CD4-positive, alpha-beta T cell treated with Interleukin-15 for 4 hours (primary cell): Measurements from ENCODE around the gene DPEP3.
"Not testable (repeated sequence)": the region's sequence is repeated elsewhere in the genome, so short reads cannot be mapped to it uniquely, and the experiment has no call there.

Experiments used
- DNase-seq: peaks from one replicate; pipeline ENCODE4 v3.0.0-alpha.2; 2020; ENCODE audit warnings: low spot score

The DPEP3 gene

DNA sequence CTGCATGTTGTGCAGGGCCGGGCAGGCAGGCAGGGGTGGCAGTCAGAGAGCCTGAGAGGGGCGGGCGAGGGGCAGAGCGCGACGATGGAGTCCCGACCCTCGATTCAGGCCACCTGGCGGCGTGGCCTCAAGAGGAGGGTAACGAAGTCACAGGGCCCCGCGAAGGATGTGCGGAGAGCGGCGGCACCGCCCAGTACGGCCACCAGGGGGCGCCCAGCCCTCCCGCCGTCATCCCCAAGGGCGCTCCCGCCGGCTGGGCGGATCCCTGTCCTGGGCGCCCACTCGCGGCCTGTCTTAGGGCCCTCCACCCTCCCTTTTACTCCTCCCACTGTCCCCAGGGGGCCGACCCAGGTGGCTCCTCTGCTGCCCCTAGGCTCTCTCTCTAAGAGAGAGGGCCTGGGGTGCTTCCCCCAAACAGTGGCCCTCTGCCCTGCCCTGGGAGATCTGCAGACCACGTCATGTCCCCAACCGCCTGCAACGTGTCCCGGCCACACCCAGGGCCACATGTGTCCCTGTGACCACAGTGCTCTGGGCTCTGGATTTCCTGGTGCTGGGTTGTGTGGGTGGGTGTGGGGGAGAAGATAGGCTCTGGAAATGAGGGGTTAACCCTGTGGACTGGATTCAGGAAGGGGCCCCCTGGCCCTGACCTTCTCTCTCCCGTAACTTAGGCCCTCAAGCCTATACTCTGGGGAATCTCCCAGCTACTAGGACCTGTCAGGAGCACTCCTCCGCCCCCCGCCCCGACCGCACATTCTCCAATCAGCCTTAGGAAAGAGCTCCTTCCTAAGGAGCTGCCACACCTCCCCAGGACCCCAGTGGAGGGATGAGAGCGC, 13.1 kb upstream of the DPEP3 start:
- peak; percentile 81 for DNase-seq

DNA sequence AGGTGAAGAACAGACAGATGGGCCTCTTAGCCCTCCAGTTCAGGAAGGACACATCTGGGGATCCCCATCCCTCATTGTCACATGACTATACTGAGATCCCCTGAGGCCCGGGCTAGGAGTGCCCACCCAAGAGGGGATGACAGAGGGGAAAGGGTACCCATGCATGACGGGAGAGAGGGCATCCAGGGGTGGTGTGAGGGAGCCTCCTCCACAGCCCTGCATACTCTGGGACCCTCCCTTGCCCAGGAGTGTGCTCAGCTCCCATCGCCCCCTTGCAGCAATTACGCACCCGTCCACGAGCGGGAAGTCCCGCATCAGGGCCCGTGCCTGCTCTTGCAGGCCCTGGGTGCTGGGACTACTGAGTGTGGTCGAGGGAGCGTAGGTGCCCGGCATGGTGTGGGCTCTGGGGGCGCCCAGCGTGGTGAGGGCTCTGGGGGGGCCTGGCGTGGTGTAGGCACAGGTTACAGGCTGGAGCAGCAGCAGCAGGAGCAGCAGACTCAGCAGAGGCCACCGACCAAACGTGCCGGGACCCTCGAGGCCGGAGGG, 12.4 kb upstream of the DPEP3 start:
- no peak for DNase-seq

DNA sequence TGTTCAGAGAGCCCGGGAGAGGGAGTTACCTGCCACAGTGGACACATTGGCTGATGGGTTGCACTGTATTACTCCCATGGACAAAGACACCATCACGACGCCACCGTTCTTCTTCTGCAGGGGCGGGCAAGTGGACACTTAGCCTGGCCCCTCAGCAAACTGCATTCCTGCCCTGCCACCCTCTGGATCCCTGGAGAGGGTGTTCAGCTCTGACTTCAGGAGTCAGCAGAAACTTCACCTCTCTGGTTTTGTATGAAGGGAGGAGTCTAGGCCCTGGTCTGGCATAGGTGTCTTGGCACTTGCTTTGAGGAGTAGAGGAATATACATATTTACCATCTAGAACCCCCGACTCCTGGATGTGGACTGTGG, 9.7 kb upstream of the DPEP3 start:
- DNase-seq, result no peak

DNA sequence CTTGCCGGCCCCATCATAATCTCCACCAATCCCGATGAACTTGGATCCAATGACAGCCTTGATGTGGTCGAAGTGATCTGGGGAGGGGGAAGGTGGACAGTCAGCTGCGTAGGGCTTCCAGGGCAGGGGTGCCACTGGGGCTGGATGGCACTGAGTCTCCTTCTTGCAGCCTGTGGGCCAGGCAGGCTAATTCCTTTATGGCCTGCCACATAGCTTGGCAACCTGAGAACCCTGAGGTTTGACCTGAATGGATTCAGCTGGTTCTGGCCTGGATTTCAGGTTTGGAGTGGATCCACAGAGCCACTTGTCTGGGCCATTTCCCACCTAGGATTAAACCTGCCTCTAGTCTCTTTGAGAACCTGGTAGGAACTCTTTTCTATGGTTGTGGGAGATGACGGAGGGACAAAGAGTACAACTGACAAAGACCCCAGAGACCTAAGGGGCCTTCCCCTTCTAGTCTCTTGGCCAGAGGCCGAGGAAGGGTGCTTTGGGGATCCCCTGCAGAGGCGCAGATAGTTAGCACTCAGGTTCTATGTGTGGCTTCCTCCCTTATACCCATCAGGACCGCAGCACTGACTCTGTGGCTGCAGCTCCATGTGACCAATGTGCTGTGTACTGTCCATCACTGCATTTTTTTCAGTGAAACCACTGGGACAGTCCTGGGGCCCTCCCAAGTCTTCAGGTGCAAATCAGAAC, 9.2 kb upstream of the DPEP3 start:
- DNase-seq, result no peak

DNA sequence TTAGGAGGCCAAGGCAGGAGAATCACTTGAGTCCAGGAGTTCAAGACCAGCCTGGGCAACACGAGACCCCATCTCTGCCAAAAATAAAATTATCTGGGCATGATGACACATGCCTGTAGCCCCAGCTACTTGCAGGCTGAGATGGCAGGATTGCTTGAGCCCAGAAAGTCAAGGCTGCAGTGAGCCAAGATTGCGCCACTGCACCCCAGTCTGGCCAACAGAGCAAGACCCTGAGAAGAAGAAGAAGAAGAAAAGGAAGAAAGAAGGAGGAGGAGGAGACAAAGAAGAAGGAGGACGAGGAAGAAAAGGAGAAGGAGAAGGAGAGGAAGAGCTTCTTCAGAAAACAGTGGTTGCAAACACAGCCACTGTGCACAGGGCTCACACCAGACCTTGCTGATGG, 8.4 kb upstream of the DPEP3 start:
- no peak for DNase-seq

DNA sequence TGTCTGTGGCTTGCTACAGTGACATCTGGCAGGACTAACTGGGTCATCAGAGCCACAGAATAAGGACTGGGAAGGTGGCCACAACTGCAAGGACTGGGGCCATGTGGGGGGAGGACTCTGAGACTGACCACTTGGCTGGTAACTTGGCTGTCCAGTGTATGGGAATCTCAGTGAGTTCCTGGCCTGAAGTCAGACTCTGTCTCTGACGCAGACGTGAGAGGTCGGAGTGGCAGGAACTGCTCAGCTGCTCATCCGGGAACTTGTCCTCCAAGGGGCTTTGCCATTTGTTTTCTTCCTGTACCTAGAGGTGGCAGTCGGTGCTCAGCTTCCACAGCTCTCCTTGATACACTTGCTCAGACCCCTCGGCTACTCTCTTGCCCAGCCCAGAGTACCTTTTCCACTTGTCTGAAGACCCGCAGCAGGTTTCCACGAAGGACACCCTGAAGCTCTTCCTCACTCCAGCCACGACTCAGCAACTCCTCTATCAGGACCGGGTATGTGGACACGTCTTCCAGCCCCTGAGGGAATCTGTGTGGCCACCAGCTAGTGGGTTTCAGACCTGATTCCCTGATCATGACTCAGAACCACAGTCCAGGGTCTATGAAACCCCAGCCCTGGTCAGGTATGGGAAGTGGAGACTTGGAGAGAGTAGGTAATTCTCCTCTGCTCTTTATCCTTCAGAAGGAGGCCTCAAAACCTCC, 7.3 kb upstream of the DPEP3 start:
- DNase-seq, result no peak

DNA sequence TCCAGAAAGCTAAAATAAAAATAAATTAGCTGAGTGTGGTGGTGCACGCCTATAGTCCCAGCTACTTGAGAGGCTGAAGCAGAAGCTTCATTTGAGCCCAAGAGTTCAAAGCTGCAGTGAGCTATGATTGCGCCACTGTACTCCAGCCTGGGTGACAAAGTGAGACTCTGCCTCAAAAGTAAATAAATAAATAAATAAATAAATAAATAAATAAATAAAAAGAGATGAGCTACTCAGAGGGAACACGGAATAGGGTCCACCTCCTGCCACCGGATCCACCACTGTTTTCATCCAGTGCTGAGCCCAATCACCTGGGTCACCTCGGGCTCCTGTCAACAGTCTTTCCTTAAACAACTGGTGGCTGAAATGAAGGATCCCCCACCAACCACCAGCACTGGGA, 6.7 kb upstream of the DPEP3 start:
- DNase-seq, result no peak

DNA sequence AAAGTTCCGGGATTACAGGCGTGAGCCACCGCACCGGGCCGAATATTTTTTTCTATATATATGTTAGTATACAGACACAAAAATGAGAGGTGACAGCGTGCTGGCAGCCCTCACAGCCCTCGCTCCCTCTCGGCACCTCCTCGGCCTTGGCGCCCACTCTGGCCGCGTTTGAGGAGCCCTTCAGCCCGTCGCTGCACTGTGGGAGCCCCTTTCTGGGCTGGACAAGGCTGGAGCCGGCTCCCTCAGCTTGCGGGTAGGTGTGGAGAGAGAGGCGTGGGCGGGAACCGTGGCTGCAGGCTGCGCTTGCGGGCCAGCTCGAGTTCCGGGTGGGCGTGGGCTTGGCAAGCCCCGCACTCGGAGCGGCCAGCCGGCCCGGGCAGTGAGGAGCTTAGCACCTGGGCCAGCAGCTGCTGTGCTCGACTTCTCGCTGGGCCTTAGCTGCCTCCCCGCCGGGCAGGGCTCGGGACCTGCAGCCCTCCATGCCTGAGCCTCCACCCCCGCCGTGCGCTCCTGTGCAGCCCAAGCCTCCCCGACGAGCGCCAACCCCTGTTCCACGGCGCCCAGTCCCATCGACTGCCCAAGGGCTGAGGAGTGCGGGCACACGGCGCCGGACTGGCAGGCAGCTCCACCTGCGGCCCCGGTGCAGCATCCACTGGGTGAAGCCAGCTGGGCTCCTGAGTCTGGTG, 1.9 kb upstream of the DPEP3 start:
- no peak for DNase-seq

DNA sequence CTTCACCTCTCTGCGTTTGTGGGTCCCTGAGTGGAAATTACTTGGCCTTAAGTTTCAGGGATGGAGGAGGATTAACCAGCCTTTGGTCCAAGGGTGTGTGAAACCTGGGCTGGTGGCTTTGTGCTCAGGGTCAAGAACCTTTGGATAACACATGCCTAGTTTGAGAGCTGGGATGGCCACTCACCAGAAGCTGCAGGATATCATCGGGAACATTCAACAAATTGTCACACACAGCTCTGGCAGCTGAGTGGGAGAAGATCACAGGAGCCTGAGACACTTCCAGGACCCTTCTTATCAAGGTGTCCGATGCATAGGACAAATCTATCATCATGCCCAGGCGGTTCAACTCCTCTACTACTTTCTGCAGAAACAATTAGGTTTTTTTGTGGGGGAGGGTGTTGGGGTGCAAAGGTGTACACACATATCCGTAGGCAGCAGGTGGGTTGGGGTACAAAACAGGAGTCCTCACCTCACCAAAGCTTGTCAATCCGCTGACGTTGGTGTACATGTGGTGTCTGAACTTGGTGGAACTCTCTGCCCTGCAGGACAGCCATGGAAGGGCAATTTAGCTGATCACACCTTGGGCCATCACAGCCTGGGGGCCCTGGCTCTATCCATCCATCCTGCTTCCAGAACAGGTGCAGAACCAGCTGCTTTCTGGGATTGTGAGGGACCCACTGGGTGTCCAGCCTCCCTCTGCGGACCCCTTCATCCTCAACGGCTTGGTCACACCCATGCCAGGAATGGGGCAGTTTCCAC, 2.7 kb downstream of the DPEP3 start:
- DNase-seq, result no peak

DNA sequence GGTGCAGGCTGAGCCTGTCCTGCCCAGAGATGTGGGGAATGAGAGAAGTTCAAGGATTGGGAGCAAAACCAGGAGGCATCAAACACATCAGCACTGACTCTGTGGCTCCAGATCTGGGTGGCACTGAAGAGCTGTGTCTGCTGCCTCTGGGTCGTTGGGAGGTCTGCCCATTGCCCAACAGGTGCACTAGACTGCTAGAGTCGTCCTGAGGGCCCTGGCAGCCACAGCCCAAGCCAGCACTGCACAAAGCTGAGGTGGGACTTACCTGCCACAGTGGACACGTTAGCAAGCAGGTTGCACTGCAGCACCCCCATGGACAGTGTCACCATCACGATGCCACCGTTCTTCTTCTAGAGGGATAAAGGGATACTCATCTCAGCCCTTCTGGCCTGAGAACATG, 3.3 kb downstream of the DPEP3 start:
- DNase-seq, result no peak

DNA sequence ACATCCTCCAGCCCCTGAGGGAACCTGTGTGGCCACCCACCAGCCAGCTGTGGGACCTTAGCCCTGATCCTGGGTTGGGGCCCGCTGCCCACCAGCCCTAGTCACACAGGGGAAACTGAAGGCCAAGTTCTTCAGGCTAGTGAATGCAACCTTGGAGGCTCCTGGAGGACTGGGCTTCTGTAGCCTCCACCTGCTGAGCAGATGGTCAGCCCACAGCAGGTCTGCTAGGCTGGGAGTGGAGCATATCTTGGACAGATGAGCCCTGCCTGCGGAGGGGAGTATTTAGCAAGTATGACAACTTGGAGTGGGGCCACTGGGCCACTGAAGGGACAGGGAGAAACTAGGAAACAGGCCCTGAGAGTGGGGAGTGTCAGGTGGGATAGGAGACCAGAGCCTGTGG, 4.1 kb downstream of the DPEP3 start:
- no peak for DNase-seq

DNA sequence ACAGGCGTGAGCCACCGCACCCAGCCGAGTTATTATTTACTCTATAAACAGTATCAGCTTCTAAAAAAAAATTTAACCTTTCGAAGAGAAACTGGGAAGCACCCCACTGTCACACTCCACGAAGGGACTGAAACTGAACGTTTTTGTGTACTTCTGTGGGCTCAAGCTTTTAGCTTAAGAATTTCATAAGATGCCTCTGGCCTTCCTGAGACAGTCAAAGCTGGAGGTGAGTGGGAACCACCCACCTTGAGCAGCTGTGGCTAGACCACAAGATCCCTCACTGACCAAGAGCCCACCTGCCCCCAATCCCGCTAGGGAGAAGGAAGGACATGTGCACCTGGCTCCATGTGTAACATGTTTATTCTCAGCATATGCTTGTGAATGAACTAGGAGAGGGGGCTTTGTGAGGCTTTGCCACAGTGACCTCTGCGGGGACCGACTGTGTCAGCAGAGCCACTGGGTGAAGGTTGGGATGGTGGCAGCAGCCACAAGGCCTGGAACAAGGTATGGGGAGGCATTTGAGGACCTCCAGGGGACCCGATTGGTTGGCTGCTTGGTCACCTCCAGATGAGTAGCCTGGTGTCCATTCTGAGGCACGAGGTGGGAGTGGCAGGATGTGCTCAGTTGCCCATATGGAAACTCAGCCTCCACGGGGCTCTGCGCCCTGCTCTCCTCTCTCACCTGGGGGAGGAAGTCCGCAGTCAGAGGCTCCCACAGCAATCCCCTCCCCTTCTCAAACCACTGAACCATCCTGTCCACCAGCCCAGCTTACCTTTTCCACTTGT, 4.8 kb downstream of the DPEP3 start:
- DNase-seq, result no peak

DNA sequence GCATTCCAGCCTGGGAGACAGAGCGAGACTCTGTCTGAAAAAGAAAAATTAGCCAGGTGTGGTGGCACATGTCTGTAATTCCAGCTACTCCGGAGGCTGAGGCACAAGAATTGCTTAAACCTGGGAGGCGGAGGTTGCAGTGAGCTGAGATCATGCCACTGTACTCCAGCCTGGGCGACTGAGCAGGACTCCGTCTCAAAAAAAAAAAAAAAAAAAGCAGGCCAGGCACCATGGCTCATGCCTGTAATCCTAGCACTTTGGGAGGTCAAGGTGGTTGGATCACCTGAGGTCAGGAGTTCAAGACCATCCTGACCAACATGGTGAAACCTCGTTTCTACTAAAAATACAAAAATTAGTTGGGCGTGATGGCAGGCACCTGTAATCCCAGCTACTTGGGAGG, 8.0 kb downstream of the DPEP3 start:
- not testable (repeated sequence) for DNase-seq

DNA sequence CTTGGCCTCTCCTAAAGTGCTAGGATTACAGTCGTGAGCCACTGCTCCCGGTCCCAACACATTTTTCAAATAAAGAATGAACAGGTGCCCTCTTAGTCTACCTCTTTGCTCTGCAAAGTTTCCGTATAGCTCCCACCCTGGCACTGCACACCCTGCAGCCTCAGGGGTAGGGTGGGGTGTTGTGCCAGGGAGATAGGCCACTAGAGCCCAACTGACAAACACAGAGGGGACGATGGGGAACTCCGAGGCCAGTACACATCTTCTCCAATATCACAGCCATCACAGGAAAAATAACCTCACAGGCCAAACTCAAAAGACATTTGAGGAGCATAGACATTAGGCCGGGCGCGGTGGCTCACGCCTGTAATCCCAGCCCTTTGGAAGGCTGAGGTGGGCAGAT, 9.2 kb downstream of the DPEP3 start:
- no peak for DNase-seq

DNA sequence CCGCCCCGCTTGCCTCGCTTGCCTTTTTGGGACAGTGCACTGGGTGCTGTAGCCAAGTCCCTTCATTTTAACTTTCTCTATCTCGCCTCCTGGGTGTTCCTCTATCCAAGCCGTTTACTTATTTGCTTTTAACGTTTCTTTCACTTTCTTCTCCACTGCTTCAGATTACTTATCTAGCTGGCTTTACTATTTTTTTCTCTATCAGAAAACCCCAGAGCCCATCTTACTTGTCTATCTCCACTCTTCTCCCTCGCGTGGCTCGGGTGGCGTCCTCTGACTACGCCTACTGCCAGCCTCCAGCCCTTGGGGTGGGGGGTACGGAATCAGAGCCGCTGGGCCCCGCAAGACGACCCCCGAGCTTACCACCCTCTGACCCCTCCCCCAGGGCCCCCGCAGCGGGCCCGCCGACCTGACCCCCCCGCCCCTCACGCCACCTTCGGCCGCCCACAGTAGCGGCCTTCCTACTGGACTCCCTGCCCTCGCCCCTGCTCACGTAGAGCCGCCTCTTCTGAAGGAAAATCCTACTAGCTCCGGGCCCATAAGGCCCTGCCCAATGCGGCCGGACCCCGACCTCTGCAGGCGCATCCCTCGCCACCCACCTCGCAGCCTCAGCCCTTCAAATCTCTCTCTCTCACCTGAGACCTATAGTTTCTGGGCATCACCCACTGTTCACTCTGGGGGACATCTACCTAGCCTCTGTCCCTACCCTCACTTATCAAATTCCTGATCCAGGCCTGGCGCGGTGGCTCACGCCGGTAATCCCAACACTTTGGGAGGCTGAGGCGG, 10.9 kb downstream of the DPEP3 start:
- peak; percentile 16 for DNase-seq

DNA sequence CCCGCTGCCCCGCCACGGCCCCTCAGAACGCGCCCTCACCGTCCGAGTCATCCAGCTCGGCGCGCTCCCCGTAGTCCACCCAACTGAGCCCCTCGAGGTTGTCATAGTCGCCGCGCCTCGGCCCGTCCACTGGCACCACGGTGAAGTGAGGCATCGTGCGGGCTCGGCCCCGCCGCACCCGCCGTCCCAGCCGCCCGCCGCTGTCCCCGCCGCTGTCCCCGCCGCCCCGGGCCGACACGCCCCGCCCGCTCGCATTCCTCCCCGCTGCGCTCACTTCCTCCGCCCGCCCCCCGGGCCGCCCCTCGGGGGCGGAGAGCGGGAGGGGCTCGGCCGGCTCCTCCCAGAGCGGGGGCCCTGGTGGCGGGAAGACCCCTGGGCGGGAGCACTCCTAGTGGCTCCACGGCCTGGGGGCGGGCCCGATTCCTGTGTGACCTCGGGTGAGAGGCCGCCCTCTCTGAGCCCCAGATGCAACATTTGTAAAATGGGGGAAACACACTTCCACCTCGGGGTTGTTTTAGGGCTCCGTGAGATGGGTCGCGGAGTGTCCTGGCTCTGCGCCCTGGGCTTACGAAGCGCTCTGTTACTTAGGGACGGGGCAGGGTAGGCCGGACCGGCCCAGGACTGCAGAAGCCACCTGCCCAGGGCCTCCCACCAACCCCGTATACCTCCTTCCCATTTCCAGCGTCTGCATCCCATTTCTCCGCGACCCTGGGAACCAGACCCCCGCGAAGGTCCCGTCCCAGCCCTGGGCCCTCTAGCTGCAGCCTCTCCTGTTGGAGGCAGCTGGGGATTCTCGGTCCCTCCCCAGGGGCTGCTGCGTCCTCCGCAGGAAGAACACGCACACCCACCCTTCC, 11.7 kb downstream of the DPEP3 start, which contains the start of gene SLC12A4:
TSS of gene SLC12A4 (minus strand) at position 238 of the 854 bp plus-strand sequence. CDS start at position 154, 84 bp downstream.
- DNase-seq, result peak; percentile 83

DNA sequence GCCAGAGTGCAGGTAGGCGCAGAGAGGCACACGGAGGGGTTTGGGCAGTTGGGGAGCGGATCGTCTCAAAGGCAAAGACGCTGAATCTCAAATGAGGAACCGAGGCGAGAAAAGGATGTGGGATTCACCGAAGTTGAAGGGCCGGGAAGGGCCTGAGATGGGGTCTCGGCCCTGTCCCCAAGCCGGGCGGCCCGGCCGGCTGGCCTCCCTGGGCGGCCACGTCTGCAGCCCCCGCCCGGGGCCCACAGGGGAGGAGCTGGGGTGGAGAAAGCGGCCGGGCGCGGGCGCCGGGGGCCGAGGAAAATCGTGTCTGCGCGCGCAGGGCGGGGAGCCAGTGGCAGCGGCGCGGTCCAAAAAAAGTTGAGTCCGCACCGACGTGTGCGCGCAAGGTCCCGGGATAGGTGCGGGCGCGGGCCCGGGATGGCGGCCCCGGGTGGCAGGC, 12.3 kb downstream of the DPEP3 start:
- DNase-seq, result peak; percentile 2

DNA sequence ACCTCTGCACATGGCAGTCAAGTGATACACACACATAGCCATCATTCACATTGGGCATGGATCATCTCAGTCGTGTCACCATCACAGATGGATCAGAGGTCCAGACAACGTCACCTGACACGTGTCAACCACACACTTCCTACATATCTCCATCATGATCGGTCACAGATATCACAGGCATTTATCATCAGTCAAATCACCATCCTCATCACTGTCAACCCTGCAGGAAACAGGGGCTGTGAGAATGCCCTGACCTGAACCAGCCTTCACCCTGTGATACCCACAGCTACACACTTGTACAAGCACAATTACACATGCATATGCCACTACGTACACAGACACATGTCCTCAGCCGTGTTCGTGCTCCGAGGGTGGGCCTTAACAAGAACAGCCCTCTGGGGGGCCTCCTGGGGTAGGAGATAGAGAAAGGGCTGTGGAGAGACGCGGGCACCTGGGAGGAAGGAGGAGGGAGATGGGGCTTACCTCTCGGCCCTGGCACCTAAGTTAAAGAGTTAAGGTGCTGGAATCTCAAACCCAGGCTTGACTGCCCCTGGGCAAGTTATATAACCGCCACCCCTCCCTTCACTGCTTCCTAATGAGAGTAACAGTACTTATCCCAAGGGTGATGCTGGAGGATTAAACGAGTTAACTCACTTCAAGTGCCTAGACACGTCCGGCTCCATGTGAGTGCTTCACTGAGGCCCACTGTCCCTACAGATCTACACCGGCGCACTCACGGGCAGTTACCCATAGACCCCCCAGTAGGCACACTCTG, 12.9 kb downstream of the DPEP3 start:
- peak; percentile 30 for DNase-seq
